Cardiac muscle cell (in vitro differentiated cells and primary cell): Measurements from ENCODE around the gene SRMS. TPM values are rescaled to one million over a fixed set of nuclear protein-coding genes. Genes with fewer than 3 reads are reported as not detected.
A peak's percentile ranks its signal among the peaks of the same experiment; 100 is the strongest.

Source experiments
- DNase-seq, 2 donors: peaks; one replicate each; pipeline versions ENCODE4 v3.0.0 to v3.0.0-alpha.2; 2010 to 2017; ENCODE audit warnings: low read depth in 1 of 2, low spot score in 1 of 2
- H3K27ac ChIP-seq: fragments of 200-600 bp; sonication (generic); 2 replicates; pipeline ENCODE4 v1.5.1; 2016
- H3K27me3 ChIP-seq: fragments of 200-600 bp; sonication (generic); 2 replicates; pipeline ENCODE4 v1.6.0; 2016; ENCODE audit warnings: control low read depth
- H3K36me3 ChIP-seq: fragments of 200-600 bp; sonication (generic); 2 replicates; pipeline ENCODE4 v1.5.1; 2016; ENCODE audit warnings: control low read depth
- H3K4me1 ChIP-seq: fragments of 200-600 bp; sonication (generic); 2 replicates; pipeline ENCODE4 v1.8.1; 2017; ENCODE audit warnings: low read depth, mild to moderate bottlenecking, mixed run types
- H3K4me3 ChIP-seq: fragments of 200-600 bp; sonication (generic); 2 replicates; pipeline ENCODE4 v1.5.1; 2016; ENCODE audit warnings: mild to moderate bottlenecking
- H3K9me3 ChIP-seq: fragments of 200-600 bp; sonication (generic); 2 replicates; pipeline ENCODE4 v1.5.1; 2017; ENCODE audit warnings: low read depth, mild to moderate bottlenecking, control low read depth
- polyA plus RNA-seq: library from polyadenylated mRNA; unstranded; fragments of >200 nt; fragmentation: Nextera tagmentation; extraction: Ambion mirVana; gene quantifications from 2 replicates; pipeline ENCODE4 v1.2.1, GENCODE V29; 2016
- total RNA-seq: library from RNA; depleted of rRNA; stranded (reverse); fragments of >200 nt; gene quantifications from 2 replicates; pipeline ENCODE4 v1.2.3, GENCODE V29; 2016
- TF ChIP-seq, protein P1 (sequence below): IDR thresholded peaks from 2 replicates; pipeline ENCODE4 v1.5.1; 2012; ENCODE audit warnings: low read depth, mild to moderate bottlenecking, low read length

Gene SRMS
- total and polyA plus RNA-seq, 2 experiments from 2014 or later = not detected

DNA sequence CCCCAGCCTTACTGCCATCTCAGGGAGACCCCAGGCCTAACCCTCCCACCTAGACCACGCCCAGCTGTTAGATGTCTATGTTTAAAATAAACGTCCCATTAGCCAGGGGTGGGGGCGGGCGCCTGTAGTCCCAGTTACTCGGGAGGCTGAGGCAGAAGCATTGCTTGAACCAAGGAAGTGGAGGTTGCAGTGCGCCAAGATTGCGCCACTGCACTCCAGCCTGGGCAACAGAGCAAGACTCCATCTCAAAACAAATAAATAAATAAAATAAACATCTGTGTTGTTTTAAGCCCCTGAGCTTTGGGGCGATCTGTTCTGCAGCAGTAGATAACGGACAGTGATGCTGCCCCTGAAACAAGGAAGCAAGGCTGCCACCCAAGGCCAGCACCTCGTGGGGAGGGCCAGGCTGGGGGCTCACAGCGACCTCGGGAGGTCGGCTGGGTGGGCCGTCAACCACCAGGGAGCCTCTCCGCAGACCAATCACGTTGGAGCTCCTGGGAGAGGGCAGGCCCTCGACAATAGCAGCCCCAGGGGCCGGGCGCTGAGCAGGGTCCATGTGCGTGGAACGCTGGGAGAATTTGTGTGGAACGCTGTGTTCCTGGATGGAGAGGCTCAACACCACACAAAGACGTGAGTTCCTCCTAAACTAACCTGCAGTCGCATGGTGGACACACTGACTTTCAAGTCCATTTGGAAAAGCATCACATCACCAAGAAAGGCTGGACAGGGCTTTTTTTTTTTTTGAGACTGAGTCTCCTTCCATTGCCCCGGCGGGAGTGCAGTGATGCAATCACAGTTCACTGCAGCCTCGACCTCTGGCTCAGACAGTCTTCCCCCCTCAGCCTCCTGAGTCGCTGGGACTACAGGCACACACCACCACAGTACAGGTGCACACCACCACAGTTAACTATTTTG is 27.5 kb upstream of the SRMS start:
- Histone ChIP-seq H3K9me3 (no peaks in the 10 kb centered on the region), H3K27ac (no peak overlapping the region), H3K4me1 (no peaks in the 10 kb centered on the region), H3K4me3 (no peak overlapping the region), H3K27me3 (no peaks in the 10 kb centered on the region), H3K36me3 (no peaks in the 10 kb centered on the region)
- TF ChIP-seq, protein P1, sequence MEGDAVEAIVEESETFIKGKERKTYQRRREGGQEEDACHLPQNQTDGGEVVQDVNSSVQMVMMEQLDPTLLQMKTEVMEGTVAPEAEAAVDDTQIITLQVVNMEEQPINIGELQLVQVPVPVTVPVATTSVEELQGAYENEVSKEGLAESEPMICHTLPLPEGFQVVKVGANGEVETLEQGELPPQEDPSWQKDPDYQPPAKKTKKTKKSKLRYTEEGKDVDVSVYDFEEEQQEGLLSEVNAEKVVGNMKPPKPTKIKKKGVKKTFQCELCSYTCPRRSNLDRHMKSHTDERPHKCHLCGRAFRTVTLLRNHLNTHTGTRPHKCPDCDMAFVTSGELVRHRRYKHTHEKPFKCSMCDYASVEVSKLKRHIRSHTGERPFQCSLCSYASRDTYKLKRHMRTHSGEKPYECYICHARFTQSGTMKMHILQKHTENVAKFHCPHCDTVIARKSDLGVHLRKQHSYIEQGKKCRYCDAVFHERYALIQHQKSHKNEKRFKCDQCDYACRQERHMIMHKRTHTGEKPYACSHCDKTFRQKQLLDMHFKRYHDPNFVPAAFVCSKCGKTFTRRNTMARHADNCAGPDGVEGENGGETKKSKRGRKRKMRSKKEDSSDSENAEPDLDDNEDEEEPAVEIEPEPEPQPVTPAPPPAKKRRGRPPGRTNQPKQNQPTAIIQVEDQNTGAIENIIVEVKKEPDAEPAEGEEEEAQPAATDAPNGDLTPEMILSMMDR = no peak
- DNase-seq = peak in 1 of 2 donors; percentile 43

DNA sequence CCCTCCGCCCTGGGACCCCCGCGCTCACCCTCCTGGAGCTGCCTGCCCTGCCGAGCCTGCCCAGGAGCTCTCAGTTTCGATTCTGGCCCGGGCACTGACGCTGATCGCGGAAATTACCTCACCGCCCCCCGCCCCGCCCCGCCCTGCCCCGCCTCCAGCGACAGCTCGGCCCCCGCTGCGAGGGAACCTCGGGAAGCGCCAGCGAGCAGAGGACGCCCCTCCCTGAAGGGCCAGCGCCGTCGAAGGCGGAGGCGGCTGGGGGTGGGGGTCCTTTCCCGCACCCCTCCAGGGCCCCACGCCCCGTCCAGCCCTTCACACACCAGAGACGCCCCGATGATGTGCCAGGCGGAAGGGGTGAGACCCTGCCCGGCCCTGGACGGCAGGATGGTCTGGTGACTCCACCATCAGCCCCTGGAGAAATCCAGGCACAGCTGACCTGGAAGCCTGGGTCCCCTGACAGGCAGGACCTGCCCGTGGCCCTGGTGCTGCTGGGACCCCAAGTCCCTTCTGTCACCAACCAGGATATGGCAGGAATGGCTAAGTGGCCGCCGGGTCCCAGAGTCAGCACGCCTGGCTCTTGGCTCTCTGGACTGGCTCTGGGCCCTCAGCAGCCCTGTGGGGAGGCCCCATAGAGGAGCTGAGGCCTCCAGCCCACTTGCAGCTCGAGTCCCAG is 26.7 kb upstream of the SRMS start, which contains the start of gene HELZ2:
Gene HELZ2 (minus strand): TSS at position 84 of the 673 bp plus-strand sequence. CDS start 1,854 bp downstream, outside the sequence.
- no peaks in the 10 kb centered on the region for H3K36me3 ChIP-seq
- no peaks in the 10 kb centered on the region for H3K27me3 ChIP-seq
- H3K27ac ChIP-seq = no peak within 1 kb of the TSS
- no peaks in the 10 kb centered on the region for H3K4me1 ChIP-seq
- no peaks in the 10 kb centered on the region for H3K9me3 ChIP-seq
- DNase-seq = peak; percentile 67 to 78
- TF ChIP-seq, protein P1 = no peak
- H3K4me3 ChIP-seq = peak within 1 kb of the TSS; percentile 59

- TF ChIP-seq, protein P1 = no peak
- Histone ChIP-seq H3K4me3 (peak overlapping the region; percentile 59), H3K36me3 (no peaks in the 10 kb centered on the region), H3K9me3 (no peaks in the 10 kb centered on the region), H3K27me3 (no peaks in the 10 kb centered on the region), H3K27ac (no peak overlapping the region), H3K4me1 (no peaks in the 10 kb centered on the region)
- no peak for DNase-seq
These were observed 26.1 kb upstream of the SRMS start for GRCh38 chr20:63573647-63574131.

DNA sequence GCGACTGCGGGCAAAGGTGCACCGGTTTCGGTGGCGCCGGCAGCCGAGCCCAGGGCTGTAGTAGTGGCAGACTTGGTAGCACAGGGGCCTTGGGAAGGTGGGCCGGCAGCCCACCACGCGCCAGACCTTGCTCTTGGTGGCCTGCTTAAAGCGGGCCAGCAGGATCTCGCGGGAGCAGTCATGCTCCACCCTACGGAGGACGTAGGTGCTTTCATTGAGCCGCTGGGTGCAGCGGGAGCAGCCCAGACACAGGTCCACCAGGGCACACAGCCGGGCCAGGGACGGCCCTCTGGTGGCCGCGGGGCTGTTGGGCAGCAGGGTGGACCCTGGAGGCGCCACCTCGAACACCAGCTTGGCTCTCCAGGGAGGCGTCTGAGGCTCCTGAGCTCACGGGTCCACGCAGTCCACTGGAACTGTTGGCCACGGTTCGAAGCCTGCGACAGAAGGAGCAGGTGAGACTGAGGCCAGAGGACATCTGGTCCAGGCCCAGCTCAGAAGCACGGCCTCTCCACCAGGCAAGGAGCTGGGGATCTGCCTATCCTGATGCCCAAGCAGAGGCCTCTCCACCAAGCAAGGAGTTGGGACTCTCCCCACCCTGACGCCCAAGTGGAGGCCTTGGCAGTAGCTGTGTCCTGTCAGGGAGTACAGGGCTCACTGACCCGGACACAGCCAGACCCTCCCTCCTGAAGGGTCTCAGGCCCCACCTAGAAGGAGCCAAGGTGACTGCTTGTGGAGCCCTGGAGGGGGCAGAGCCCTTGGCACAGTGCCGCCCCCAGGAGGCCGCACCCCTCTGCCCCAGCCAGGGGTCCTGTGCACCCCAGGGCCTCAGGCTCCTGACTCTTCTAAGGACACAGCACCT is 25.5 kb upstream of the SRMS start:
- Histone ChIP-seq H3K27me3 (no peaks in the 10 kb centered on the region), H3K4me3 (peak overlapping the region; percentile 59), H3K4me1 (no peaks in the 10 kb centered on the region), H3K9me3 (no peaks in the 10 kb centered on the region), H3K27ac (no peak overlapping the region), H3K36me3 (no peaks in the 10 kb centered on the region)
- no peak for DNase-seq
- TF ChIP-seq, protein P1 = peak; percentile 14
